ENCODE data around the gene ZCCHC24. TPM values are rescaled to one million over a fixed set of nuclear protein-coding genes. Genes with fewer than 3 reads are reported as not detected.
A peak's percentile ranks its signal among the peaks of the same experiment; 100 is the strongest.

ZCCHC24 gene
- total RNA-seq, 1 donor from 2014 or later, result 57.0 TPM

DNA sequence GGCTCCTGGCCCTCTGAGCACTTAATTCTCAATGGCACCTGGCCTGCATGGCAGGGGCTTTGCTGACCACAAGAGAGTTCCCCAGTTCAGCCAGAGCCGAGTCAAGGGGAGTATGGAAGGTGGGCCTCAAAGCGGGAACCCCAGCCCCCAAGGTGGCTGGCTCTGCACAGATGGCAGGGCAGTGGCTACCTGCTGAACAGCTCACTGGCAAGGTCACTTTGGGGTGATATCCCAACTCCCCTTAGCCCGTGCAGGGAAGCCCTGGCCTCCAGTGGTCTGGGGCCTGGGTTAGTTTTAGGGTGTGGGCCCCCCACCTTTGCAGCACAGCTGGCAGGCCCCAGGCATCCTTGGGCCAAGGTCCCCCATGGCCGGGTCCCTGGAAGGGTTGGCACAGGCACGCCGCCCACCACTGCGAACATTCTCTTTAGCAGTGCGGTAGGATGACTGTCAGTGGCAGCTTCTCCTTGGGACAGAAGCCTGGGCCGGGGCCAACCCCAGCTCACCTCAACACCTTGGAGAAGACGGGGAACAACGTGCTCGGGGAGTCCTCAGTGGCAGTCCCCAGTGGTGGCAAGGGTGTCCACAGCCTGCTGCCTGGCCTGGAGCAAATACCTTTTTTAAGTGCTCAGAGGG is 61.3 kb downstream of the ZCCHC24 start:
- H3K36me3 ChIP-seq, result peaks cover 0 to 17% of the 10 kb centered on the region in 2 donors
- peak; percentile 79 to 87 for DNase-seq (ENCODE audit: extremely low spot score in 2 of 2)
- no peaks in the 10 kb centered on the region for H3K27me3 ChIP-seq
- intact Hi-C loops (cut with DNase I), result no loop called here
- no peak overlapping the region for H3K4me3 ChIP-seq
- no peaks in the 10 kb centered on the region for H3K9me3 ChIP-seq
- no peak overlapping the region for H3K27ac ChIP-seq
- peaks cover 43% of the 10 kb centered on the region for H3K4me1 ChIP-seq
- TF ChIP-seq, protein P1, sequence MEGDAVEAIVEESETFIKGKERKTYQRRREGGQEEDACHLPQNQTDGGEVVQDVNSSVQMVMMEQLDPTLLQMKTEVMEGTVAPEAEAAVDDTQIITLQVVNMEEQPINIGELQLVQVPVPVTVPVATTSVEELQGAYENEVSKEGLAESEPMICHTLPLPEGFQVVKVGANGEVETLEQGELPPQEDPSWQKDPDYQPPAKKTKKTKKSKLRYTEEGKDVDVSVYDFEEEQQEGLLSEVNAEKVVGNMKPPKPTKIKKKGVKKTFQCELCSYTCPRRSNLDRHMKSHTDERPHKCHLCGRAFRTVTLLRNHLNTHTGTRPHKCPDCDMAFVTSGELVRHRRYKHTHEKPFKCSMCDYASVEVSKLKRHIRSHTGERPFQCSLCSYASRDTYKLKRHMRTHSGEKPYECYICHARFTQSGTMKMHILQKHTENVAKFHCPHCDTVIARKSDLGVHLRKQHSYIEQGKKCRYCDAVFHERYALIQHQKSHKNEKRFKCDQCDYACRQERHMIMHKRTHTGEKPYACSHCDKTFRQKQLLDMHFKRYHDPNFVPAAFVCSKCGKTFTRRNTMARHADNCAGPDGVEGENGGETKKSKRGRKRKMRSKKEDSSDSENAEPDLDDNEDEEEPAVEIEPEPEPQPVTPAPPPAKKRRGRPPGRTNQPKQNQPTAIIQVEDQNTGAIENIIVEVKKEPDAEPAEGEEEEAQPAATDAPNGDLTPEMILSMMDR (IDR thresholded peaks at IDR 0.05), result no peak
- TF ChIP-seq POLR2A (IDR thresholded peaks at IDR 0.05), result no peak
- peak in 1 of 2 donors; percentile 26 for TF ChIP-seq POLR2AphosphoS5 (IDR thresholded peaks at IDR 0.05; ENCODE audit: insufficient read depth in 1 of 2, low read depth in 1 of 2)

DNA sequence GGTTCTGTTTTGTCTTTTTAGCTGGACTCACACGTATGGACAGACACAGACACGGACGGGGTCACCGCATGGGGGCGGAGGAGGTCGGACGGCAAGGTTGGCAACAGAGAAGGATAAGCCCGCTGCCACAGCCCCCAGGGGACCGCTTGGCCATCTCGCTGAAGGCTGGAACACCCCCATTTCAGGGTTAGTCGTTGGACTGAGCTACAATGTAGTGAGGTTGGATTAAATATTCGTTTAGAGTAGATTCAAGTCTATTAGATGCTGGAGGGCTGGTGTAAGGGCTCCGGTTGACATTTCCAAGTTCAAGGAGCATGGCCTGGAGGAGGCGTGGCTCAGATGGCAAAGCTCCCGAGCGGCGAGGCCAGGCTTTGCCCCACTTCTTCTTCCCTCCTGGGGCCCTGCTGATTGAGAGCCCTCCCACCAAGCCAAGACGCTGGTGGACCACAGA is 62.9 kb downstream of the ZCCHC24 start:
- TF ChIP-seq, protein P1 (IDR thresholded peaks at IDR 0.05), result no peak
- TF ChIP-seq POLR2AphosphoS5 (IDR thresholded peaks at IDR 0.05; ENCODE audit: insufficient read depth in 1 of 2, low read depth in 1 of 2) (no peak), POLR2A (IDR thresholded peaks at IDR 0.05) (no peak)
- H3K27ac ChIP-seq, result peak overlapping the region; percentile 86
- DNase-seq (ENCODE audit: extremely low spot score in 2 of 2), result peak in 1 of 2 donors; percentile 87
- H3K36me3 ChIP-seq, result peaks cover 0 to 17% of the 10 kb centered on the region in 2 donors
- H3K9me3 ChIP-seq, result no peaks in the 10 kb centered on the region
- no peaks in the 10 kb centered on the region for H3K27me3 ChIP-seq
- H3K4me1 ChIP-seq, result peaks cover 46% of the 10 kb centered on the region
- intact Hi-C loops (cut with DNase I), result loop anchor here (1.0 kb wide), 1 partner anchor 60 kb away; no protein-coding TSS in a partner anchor
- H3K4me3 ChIP-seq, result no peak overlapping the region

DNA sequence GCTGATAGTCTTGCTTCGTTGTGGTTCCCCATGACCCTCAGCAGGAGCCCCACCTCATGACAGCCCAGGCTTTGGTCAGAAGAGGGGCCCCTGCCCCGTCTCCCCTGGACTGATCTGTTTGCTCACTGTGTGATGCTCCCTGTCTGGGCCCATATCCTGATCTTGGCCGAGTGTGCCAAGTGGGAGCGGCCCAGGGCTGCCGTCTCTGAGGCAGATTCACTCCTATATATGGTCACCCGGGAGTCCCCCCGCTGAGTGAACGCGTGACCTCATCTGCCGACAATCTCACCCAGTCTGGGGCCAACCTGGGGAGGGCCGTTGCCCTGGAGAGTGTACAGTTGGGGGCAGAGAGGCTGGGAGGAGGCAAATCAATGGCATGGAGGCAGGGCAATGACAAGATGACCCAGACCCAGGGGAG is 63.6 kb downstream of the ZCCHC24 start:
- intact Hi-C loops (cut with DNase I), result loop anchor here (1.0 kb wide), 1 partner anchor 60 kb away; no protein-coding TSS in a partner anchor
- peak overlapping the region; percentile 86 for H3K27ac ChIP-seq
- DNase-seq (ENCODE audit: extremely low spot score in 2 of 2), result peak; percentile 84 to 93

DNA sequence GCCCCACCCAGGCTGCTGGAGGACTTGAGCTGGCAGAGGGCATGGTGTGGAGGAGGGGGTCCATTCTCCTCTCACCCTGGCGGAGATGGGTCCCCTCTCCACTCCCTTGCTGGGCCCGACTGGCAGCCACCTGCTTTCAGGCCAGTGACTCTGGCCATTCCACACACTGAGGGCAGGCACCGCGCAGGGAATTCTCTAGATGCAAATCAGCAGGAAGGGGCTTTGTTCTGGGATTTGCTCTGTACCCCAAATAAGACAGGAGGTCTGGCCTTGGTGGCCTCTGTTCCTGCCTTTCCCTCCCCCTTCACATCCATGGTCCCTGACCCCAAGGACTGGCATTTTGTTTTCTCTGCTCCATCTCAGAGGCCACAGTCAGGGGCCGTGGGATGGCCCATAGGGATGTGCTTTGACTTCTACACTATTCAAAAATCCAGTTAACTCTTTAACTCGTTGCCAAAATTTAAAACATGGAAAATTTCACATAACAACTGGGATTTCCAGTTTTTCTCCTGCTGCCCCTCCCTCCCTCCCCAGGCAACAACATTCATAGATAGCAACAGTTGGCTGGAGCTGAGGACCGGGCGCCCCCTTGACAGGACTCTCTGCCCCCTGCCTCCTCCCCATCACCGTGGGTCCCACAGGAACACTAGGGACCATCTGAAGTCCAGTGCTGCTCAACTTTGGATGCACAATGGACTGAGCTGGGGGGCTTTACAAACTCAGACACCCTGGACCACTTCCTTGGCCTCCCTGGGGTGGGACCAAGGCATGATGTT is 64.3 kb downstream of the ZCCHC24 start:
- TF ChIP-seq POLR2A (IDR thresholded peaks at IDR 0.05) (no peak), POLR2AphosphoS5 (IDR thresholded peaks at IDR 0.05; ENCODE audit: insufficient read depth in 1 of 2, low read depth in 1 of 2) (no peak)
- TF ChIP-seq, protein P1 (IDR thresholded peaks at IDR 0.05), result no peak
- H3K27ac ChIP-seq, result peak overlapping the region; percentile 86
- H3K27me3 ChIP-seq, result no peaks in the 10 kb centered on the region
- intact Hi-C loops (cut with DNase I), result no loop called here
- H3K4me1 ChIP-seq, result peaks cover 41% of the 10 kb centered on the region
- no peak overlapping the region for H3K4me3 ChIP-seq
- peak in 1 of 2 donors; percentile 88 for DNase-seq (ENCODE audit: extremely low spot score in 2 of 2)
- peaks cover 0 to 12% of the 10 kb centered on the region in 2 donors for H3K36me3 ChIP-seq
- H3K9me3 ChIP-seq, result no peaks in the 10 kb centered on the region

More for the DNA sequence above, 63.6 kb downstream of the ZCCHC24 start:
- Histone ChIP-seq H3K4me3 (no peak overlapping the region), H3K27me3 (no peaks in the 10 kb centered on the region), H3K36me3 (peaks cover 0 to 17% of the 10 kb centered on the region in 2 donors), H3K9me3 (no peaks in the 10 kb centered on the region), H3K4me1 (peaks cover 41% of the 10 kb centered on the region)
- TF ChIP-seq POLR2AphosphoS5 (IDR thresholded peaks at IDR 0.05; ENCODE audit: insufficient read depth in 1 of 2, low read depth in 1 of 2) (peak; percentile 46 to 81), POLR2A (IDR thresholded peaks at IDR 0.05) (no peak)
- TF ChIP-seq, protein P1 (IDR thresholded peaks at IDR 0.05), result no peak
